Measurements from ENCODE around the gene AP1M2.

Gene AP1M2

DNA sequence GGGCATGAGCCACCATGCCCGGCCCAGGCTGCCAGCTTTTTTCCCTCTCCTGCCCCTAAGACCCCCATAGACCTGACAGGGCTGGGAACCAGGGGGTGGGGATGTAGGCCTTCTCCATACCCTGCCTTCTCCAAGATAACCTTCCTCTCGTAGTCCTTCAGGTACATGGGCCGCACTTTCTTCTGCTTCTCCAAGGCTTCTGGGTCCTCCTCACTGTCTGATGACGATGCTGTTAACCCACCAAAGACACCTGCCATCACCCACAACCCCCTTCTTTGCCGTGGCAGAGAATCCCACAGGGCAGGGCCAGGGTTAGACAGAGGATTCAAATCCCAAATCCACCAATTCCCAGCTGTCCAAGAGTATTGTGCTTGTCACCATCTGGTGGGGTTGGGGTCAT lies 24.5 kb downstream of the AP1M2 start:
- Histone ChIP-seq H4K20me1 (peaks cover 0 to 56% (median 15%) of the 10 kb centered on the region in 11 experiments; a peak in 10 of 22 replicates), H3K4me1 (peaks cover 24 to 44% (median 34%) of the 10 kb centered on the region in 10 experiments), H3K36me3 (peaks cover 46 to 80% (median 67%) of the 10 kb centered on the region in 11 experiments), H3K4me2 (no peak overlapping the region; a peak in 2 of 22 replicates), H3K27ac (peak overlapping the region in 4 of 11 experiments; percentile 2 to 32 (median 24); a peak in 3 of 22 replicates), H3K9me3 (replicated peaks in 1 of 11) (no peaks in the 10 kb centered on the region), H3K9ac (peak overlapping the region in 7 of 11 experiments; percentile 1 to 47 (median 25); a peak in 6 of 22 replicates), H3K4me3 (no peak overlapping the region), H3K27me3 (no peaks in the 10 kb centered on the region)
- TF ChIP-seq Cebpa-rat (IDR thresholded peaks at IDR 0.05) = no peak

DNA sequence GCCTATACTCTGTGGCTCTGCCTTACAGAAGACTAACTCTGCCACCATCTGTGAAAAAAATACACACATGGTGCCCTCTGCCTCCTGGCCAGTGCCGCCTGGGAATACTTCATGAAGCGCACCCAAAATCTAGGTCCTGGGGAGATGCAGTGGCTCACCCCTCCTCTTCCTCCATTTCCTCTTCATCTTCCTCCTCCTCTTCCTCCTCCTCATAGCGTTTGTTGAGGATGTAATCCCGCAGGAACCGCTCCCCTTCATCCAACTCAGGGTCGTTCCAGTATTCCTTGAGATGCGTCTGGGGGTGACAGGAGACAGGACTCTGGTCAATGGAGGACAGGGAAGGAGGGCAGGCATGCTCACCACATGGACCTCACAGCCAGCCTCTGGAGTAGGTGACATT lies 27.0 kb downstream of the AP1M2 start:
- H3K36me3 ChIP-seq = peaks cover 59 to 96% (median 87%) of the 10 kb centered on the region in 11 experiments

DNA sequence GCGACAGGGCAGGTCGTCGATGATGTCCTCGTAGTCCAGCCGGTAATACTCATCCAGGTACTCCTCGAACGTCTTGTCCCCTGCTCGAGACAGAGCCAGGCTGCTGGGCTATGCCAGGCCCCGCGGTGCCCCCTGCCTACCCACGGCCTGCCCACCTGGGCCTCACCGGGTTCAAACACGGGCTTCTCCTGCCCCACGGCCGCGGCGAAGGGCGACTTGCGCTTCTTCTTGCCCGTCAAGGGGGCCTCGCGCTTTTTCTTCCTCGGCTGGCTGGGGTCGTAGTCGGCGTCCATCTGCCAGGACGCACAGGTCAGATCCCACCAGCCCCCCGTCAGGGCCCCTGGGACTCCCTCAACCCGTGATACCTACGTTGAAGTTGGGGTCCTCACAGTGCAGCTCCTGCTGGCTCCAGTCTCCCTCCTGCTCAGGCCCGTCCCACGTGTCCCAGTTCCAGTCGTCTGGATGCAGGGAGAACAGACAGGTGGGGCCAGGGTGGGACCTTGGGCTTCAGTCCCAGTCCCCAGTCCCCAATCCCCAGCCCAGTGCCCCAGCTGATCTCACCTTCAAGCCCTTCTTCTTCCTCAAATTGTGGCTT lies 29.4 kb downstream of the AP1M2 start:
- Histone ChIP-seq H3K4me3 (no peak overlapping the region), H3K9ac (peak overlapping the region in 2 of 11 experiments; percentile 11 to 32; a peak in 3 of 22 replicates), H3K4me2 (no peak overlapping the region), H3K4me1 (peaks cover 39 to 57% (median 46%) of the 10 kb centered on the region in 10 experiments), H3K9me3 (replicated peaks in 1 of 11) (no peaks in the 10 kb centered on the region), H4K20me1 (peaks cover 0 to 92% (median 37%) of the 10 kb centered on the region in 11 experiments; a peak in 16 of 22 replicates), H3K27ac (peak overlapping the region in 4 of 11 experiments; percentile 2 to 95 (median 16); a peak in 4 of 22 replicates), H3K36me3 (peaks cover 80 to 100% (median 94%) of the 10 kb centered on the region in 11 experiments), H3K27me3 (no peaks in the 10 kb centered on the region)
- no peak for TF ChIP-seq Cebpa-rat (IDR thresholded peaks at IDR 0.05)

More for the DNA sequence above, 27.0 kb downstream of the AP1M2 start:
- peaks cover 0 to 75% (median 18%) of the 10 kb centered on the region in 11 experiments; a peak in 10 of 22 replicates for H4K20me1 ChIP-seq
- no peak for TF ChIP-seq Cebpa-rat (IDR thresholded peaks at IDR 0.05)
- no peaks in the 10 kb centered on the region for H3K9me3 ChIP-seq (replicated peaks in 1 of 11)
- H3K9ac ChIP-seq = no peak overlapping the region
- H3K4me3 ChIP-seq = no peak overlapping the region
- H3K4me1 ChIP-seq = peaks cover 25 to 52% (median 42%) of the 10 kb centered on the region in 10 experiments
- no peak overlapping the region for H3K4me2 ChIP-seq
- H3K27me3 ChIP-seq = no peaks in the 10 kb centered on the region
- H3K27ac ChIP-seq = no peak overlapping the region; a peak in 1 of 22 replicates

DNA sequence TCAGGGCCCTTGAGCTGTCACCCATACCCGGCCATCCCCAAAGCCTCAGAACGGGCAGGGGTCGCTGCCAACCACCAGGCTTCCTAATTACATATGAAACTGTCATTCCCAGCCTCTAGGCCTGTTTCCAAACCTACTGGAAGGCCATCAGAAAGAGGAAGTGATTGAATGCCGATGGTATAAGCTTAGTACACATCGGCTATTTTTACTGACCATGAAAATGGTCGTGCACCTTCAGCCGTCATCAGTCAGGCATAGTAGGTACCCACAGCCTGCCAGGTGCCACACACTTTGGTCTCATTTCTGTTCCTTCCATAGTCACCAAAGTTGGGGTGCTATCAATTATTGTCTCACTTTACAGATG lies 31.5 kb downstream of the AP1M2 start:
- Histone ChIP-seq H3K4me2 (peak overlapping the region; percentile 69 to 94 (median 84)), H3K9me3 (replicated peaks in 1 of 11) (peaks cover 0 to 6% (median 0%) of the 10 kb centered on the region in 11 experiments; a peak in 3 of 22 replicates), H4K20me1 (peaks cover 0 to 79% (median 35%) of the 10 kb centered on the region in 11 experiments; a peak in 16 of 22 replicates), H3K9ac (peak overlapping the region; percentile 13 to 82 (median 63); a peak in 16 of 22 replicates), H3K27ac (peak overlapping the region in 8 of 11 experiments; percentile 44 to 95 (median 83); a peak in 17 of 22 replicates), H3K27me3 (no peaks in the 10 kb centered on the region), H3K4me3 (no peak overlapping the region; a peak in 1 of 20 replicates), H3K36me3 (peaks cover 85 to 100% (median 94%) of the 10 kb centered on the region in 11 experiments), H3K4me1 (peaks cover 47 to 64% (median 56%) of the 10 kb centered on the region in 10 experiments)
- TF ChIP-seq Cebpa-rat (IDR thresholded peaks at IDR 0.05) = no peak

DNA sequence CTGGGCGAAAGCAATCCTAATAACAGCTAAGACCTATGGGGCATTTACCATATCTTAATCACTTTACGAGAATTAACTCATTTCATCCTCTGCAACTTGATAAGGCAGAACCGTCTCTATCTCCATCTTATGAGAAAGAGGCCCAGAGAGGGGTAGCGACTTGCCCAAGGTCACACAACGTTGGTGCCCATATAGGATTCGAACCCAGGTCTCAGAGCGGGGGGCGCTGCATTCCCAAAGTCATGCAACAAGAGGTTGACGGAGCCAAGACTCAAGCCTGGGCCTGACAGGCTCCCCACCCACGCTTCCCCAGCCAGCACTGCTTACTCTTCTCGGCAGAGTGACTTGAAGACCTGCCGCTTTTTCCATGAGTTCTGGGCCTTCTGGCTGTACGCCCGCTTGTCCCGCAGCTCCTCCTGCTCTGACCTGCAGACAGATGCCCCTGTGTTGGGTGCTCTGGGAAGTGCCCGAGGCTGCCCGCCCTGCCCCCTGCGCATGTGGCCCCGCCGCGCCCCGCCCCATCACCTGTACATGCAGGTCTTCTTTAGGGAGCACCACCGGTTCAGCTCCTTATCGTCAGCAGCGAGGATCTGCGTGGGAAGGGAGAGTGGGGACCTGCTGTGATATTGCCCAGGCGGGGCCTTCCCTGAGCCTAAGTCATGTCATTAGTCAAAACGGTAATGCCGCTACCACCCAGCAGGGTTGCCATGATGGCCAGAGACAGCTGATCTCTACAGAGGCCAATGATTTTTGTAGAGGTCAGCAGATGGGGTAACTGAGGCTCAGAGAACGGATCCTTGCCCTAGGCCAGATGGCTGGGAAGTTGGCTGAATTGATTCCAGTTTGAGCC lies 32.1 kb downstream of the AP1M2 start:
- Histone ChIP-seq H3K4me2 (peak overlapping the region; percentile 69 to 94 (median 84)), H3K27ac (peak overlapping the region in 10 of 11 experiments; percentile 40 to 95 (median 80); a peak in 18 of 22 replicates), H3K9me3 (replicated peaks in 1 of 11) (peaks cover 0 to 6% (median 0%) of the 10 kb centered on the region in 11 experiments; a peak in 3 of 22 replicates), H3K9ac (peak overlapping the region; percentile 17 to 82 (median 66); a peak in 19 of 22 replicates), H3K4me3 (peak overlapping the region in 5 of 10 experiments; percentile 7 to 28 (median 17); a peak in 6 of 20 replicates), H4K20me1 (peaks cover 0 to 76% (median 39%) of the 10 kb centered on the region in 11 experiments; a peak in 16 of 22 replicates), H3K4me1 (peaks cover 47 to 69% (median 56%) of the 10 kb centered on the region in 10 experiments), H3K27me3 (no peaks in the 10 kb centered on the region), H3K36me3 (peaks cover 85 to 100% (median 94%) of the 10 kb centered on the region in 11 experiments)
- no peak for TF ChIP-seq Cebpa-rat (IDR thresholded peaks at IDR 0.05)

DNA sequence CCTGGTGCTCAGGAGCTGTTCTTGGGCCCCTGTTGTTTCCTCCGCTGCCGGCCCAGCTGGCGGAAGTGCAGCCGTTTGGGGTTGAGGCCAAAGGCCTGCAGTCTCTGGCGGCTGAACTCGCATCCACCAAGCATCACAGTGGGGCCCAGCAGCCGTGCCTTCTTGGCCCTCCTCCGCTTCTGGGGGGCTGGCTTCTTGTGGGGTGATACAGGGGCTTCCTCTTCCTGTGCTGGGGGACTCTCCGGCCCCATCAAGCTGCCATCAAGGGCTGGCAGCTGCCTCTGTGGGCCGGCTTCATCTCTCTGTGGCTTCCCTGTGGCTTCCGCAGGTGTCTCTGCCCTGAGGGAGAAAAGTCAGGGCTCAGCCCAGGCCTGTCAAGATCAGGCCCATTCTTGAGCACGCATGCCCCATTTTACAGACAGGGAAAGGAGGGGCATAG lies 33.1 kb downstream of the AP1M2 start:
- Histone ChIP-seq H3K4me2 (peak overlapping the region; percentile 69 to 94 (median 84)), H3K4me1 (peaks cover 47 to 74% (median 56%) of the 10 kb centered on the region in 10 experiments), H3K36me3 (peaks cover 85 to 100% (median 94%) of the 10 kb centered on the region in 11 experiments), H3K4me3 (peak overlapping the region in 5 of 10 experiments; percentile 0 to 30 (median 25); a peak in 5 of 20 replicates), H3K27me3 (no peaks in the 10 kb centered on the region), H3K27ac (peak overlapping the region in 10 of 11 experiments; percentile 40 to 95 (median 80); a peak in 20 of 22 replicates), H4K20me1 (peaks cover 0 to 74% (median 40%) of the 10 kb centered on the region in 11 experiments; a peak in 16 of 22 replicates), H3K9me3 (replicated peaks in 1 of 11) (peaks cover 0 to 6% (median 0%) of the 10 kb centered on the region in 11 experiments; a peak in 3 of 22 replicates), H3K9ac (peak overlapping the region; percentile 17 to 82 (median 66); a peak in 21 of 22 replicates)
- TF ChIP-seq Cebpa-rat (IDR thresholded peaks at IDR 0.05) = no peak

DNA sequence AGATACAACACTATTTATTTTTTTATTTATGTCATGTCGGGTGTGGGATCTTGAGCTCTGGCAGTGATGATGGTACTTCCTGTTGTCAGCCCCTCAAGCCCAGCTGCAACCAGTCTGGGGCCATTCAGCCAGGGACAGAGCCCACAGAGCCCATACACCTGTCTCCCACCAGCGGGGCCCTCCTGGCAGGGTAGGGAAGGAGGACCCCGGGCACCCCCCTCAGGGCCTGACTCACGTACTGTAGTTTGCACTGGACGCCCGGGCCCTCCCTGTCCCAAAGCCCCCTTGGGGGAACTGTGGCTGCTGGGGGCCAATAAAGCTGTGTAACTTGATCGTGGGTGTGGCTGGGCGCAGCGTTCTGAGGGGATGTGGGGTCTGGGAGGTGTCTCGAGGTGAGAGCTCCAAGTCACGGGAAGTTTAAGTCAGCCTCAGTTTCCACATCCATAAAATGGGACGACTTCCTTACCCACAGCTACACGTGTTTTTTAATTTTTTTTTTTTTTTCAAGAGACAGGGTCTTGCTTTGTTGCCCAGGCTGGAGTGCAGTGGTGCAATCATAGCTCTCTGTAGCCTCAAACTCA lies 33.9 kb downstream of the AP1M2 start:
- Histone ChIP-seq H3K27ac (peak overlapping the region in 10 of 11 experiments; percentile 40 to 95 (median 80); a peak in 20 of 22 replicates), H3K4me3 (peak overlapping the region in 7 of 10 experiments; percentile 11 to 45 (median 30); a peak in 11 of 20 replicates), H3K4me2 (peak overlapping the region; percentile 69 to 94 (median 84)), H3K27me3 (no peaks in the 10 kb centered on the region), H3K9me3 (replicated peaks in 1 of 11) (peaks cover 0 to 6% (median 0%) of the 10 kb centered on the region in 11 experiments; a peak in 3 of 22 replicates), H3K4me1 (peaks cover 47 to 74% (median 56%) of the 10 kb centered on the region in 10 experiments), H3K36me3 (peaks cover 85 to 100% (median 94%) of the 10 kb centered on the region in 11 experiments), H4K20me1 (peaks cover 0 to 78% (median 40%) of the 10 kb centered on the region in 11 experiments; a peak in 16 of 22 replicates), H3K9ac (peak overlapping the region; percentile 17 to 82 (median 66); a peak in 21 of 22 replicates)
- TF ChIP-seq Cebpa-rat (IDR thresholded peaks at IDR 0.05) = 0 out of 22 replicates have a peak, but pooled peaks of 1 of the 11 experiments have one; percentile 31
